Measurements from ENCODE around the gene SLCO1C1.
"Not testable (repeated sequence)": the region's sequence is repeated elsewhere in the genome, so short reads cannot be mapped to it uniquely, and the experiment has no call there.

Gene SLCO1C1

DNA sequence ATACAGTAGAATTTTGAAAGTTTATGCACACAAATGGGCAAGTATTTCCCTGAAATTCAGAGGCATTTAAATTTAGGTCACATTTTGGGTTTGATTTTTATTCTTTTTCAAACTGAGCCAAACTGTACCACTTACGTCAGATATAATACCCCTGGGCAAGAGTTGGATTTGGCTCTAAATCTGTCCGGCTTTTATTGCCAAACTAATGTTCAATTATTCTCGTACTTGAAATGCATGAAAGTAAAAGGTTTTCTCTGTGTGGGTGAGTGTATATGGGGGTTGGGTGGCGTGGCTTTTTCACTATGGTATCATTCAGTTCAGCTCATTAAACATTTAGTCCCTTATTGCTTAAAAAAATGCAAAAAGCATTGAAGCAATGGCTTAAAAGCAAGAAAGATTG is 55.9 kb downstream of the SLCO1C1 start:
- DNase-seq = no peak
- TF ChIP-seq, protein P1, sequence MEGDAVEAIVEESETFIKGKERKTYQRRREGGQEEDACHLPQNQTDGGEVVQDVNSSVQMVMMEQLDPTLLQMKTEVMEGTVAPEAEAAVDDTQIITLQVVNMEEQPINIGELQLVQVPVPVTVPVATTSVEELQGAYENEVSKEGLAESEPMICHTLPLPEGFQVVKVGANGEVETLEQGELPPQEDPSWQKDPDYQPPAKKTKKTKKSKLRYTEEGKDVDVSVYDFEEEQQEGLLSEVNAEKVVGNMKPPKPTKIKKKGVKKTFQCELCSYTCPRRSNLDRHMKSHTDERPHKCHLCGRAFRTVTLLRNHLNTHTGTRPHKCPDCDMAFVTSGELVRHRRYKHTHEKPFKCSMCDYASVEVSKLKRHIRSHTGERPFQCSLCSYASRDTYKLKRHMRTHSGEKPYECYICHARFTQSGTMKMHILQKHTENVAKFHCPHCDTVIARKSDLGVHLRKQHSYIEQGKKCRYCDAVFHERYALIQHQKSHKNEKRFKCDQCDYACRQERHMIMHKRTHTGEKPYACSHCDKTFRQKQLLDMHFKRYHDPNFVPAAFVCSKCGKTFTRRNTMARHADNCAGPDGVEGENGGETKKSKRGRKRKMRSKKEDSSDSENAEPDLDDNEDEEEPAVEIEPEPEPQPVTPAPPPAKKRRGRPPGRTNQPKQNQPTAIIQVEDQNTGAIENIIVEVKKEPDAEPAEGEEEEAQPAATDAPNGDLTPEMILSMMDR (IDR thresholded peaks at IDR 0.05; ENCODE audit: low read depth, low read length, missing control alignments) = no peak

DNA sequence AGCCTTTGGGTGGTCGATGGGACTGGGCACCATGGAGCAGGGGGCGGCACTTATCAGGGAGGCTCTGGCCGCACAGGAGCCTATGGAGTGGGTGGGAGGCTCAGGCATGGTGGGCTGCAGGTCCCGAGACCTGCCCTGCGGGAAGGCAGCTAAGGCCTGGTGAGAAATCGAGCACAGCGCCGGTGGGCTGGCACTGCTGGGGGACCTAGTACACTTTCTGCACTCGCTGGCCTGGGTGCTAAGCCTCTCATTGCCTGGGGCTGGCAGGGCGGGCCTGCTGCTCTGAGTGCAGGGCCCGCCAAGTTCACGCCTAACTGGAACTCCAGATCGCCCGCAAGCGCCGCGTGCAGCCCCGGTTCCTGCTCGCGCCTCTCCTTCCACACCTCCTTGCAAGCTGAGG is 82.3 kb downstream of the SLCO1C1 start:
- Histone ChIP-seq H3K36me3 (replicated peaks) (no peaks in the 10 kb centered on the region), H3K4me3 (ENCODE audit: low read depth, low read length) (no peak overlapping the region), H3K27me3 (replicated peaks) (no peaks in the 10 kb centered on the region), H3K27ac (no peak overlapping the region)
- TF ChIP-seq, protein P1 (IDR thresholded peaks at IDR 0.05; ENCODE audit: low read depth, low read length, missing control alignments) = no peak
- no peak for DNase-seq
- in situ Hi-C loops (cut with HindIII; ENCODE audit: low pct_ligation_motif_present, low sequenced_read_pairs) = no loop called here

More for the DNA sequence above, 55.9 kb downstream of the SLCO1C1 start:
- Histone ChIP-seq H3K27me3 (replicated peaks) (no peaks in the 10 kb centered on the region), H3K27ac (no peak overlapping the region), H3K4me3 (ENCODE audit: low read depth, low read length) (no peak overlapping the region), H3K36me3 (replicated peaks) (no peaks in the 10 kb centered on the region)
- in situ Hi-C loops (cut with HindIII; ENCODE audit: low pct_ligation_motif_present, low sequenced_read_pairs) = no loop called here

DNA sequence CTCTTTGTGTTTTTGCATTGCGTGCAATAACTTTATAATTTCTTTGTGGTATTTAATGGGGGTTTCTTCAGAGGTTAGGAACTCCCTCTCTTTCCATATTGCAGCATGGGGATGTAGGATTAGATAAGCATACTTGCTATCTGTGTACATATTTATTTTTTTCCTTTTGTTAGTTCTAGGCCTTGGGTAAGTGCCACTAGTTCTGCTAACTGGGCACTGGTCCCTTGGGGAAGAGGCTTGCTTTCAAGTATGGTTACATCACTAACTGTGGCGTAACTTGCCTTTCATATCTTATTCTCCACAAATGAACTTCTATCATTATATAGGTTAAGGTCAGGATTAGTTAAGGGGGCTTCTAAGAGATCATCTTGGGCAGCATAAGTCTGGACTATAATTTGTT is 83.8 kb downstream of the SLCO1C1 start:
- TF ChIP-seq, protein P1 (IDR thresholded peaks at IDR 0.05; ENCODE audit: low read depth, low read length, missing control alignments) = no peak
- DNase-seq = no peak
- Histone ChIP-seq H3K27ac (no peak overlapping the region), H3K36me3 (replicated peaks) (no peaks in the 10 kb centered on the region), H3K4me3 (ENCODE audit: low read depth, low read length) (no peak overlapping the region), H3K27me3 (replicated peaks) (no peaks in the 10 kb centered on the region)
- in situ Hi-C loops (cut with HindIII; ENCODE audit: low pct_ligation_motif_present, low sequenced_read_pairs) = no loop called here

DNA sequence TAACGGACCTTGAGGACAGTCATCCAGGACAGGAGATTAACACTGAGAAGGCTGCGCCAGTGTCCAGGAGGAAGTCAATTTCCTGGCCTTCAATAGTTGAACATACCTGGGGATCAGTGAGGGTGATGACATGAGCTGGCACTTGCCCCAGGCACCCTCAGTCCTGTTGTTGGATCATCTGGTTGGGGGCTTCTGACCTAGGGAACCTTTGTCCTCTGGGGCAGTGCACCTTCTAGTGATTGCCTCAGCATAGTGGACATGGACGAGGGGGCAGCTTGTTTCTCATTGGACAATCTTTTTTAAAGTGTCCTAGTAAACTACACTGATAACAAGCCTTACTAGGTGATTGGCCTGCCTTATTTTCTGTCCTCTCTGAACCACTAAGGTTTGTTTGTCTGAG is 84.8 kb downstream of the SLCO1C1 start:
- H3K36me3 ChIP-seq (replicated peaks); DNase-seq; H3K27me3 ChIP-seq (replicated peaks); H3K27ac ChIP-seq; in situ Hi-C loops (cut with HindIII; ENCODE audit: low pct_ligation_motif_present, low sequenced_read_pairs); H3K4me3 ChIP-seq (ENCODE audit: low read depth, low read length): not testable (repeated sequence)

DNA sequence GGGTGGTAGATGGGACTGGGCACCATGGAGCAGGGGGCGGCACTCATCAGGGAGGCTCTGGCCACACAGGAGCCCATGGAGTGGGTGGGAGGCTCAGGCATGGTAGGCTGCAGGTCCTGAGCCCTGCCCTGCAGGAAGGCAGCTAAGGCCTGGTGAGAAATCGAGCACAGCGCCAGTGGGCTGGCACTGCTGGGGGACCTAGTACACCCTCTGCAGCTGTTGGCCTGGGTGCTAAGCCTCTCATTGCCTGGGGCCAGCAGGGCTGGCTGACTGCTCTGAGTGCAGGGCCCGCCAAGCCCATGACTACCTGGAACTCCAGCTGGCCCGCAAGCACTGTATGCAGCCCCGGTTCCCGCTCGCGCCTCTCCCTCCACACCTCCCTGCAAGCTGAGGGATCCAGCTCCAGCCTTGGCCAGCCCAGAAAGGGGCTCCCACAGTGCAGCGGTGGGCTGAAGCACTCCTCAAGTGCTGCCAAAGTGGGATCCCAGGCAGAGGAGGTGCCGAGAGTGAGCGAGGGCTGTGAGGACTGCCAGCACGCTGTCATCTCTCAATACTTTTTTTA is 88.7 kb downstream of the SLCO1C1 start:
- H3K27ac ChIP-seq; DNase-seq; H3K36me3 ChIP-seq (replicated peaks); H3K27me3 ChIP-seq (replicated peaks); H3K4me3 ChIP-seq (ENCODE audit: low read depth, low read length); in situ Hi-C loops (cut with HindIII; ENCODE audit: low pct_ligation_motif_present, low sequenced_read_pairs): not testable (repeated sequence)

DNA sequence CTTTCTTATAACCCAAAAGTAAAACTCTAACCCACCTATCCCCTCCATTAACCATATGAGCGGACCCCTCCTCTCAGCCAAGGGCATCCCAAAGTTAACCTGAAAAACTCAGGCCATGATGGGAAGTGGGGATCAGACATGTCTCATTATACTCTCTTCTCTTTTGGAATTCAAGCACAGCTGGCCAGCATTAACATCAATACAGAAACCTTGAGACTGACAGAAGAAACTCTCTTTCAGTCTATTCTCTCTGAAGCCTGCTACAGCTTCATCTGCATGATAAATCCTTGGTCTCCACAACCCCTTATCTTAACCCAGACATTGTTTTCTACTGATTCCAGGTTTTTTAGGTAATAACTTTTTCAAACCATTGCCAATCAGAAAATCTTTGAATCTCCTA is 97.8 kb downstream of the SLCO1C1 start:
- in situ Hi-C loops (cut with HindIII; ENCODE audit: low pct_ligation_motif_present, low sequenced_read_pairs) = no loop called here
- Histone ChIP-seq H3K27me3 (replicated peaks) (no peaks in the 10 kb centered on the region), H3K36me3 (replicated peaks) (no peaks in the 10 kb centered on the region), H3K27ac (no peak overlapping the region), H3K4me3 (ENCODE audit: low read depth, low read length) (no peak overlapping the region)
- no peak for DNase-seq
- TF ChIP-seq, protein P1 (IDR thresholded peaks at IDR 0.05; ENCODE audit: low read depth, low read length, missing control alignments) = no peak

DNA sequence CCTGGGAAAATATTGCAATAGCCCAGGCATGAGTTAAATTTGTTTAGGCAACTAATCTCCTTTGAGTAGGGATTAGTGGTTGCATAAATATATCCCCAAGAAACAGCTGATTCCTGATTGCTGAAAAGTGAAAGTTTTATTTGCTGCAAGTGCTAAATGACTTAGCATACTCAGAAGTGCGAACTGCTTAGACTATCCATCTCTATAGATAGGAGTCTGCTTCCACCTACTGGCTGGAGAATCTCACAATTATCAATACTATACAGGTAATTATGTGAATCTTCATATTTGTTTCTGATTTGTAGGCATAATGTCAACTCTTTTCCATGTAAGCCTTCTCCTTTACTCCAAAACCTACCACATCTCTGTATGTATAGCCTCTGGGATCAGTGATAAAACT is 103.4 kb downstream of the SLCO1C1 start:
- no peaks in the 10 kb centered on the region for H3K27me3 ChIP-seq (replicated peaks)
- TF ChIP-seq, protein P1 (IDR thresholded peaks at IDR 0.05; ENCODE audit: low read depth, low read length, missing control alignments) = no peak
- peak; percentile 31 for DNase-seq
- no peak overlapping the region for H3K27ac ChIP-seq
- in situ Hi-C loops (cut with HindIII; ENCODE audit: low pct_ligation_motif_present, low sequenced_read_pairs) = no loop called here
- H3K4me3 ChIP-seq (ENCODE audit: low read depth, low read length) = no peak overlapping the region
- H3K36me3 ChIP-seq (replicated peaks) = no peaks in the 10 kb centered on the region

Data from brain microvascular endothelial cell (primary cell).